Psoas muscle (tissue), 8 donors: ENCODE measurements around the gene UGT1A10. TPM values are rescaled to one million over a fixed set of nuclear protein-coding genes. Genes with fewer than 3 reads are reported as not detected.

ENCODE experiments used
- ATAC-seq, 4 donors: fragments of 200-7000 bp; cut with Tn5 transposase; one replicate each; pipeline ENCODE4 v1.9.1; 2020; ENCODE audit warnings: moderate library complexity in 3 of 4, mild to moderate bottlenecking in 2 of 4
- DNase-seq, 2 donors: peaks; one replicate each; pipeline ENCODE4 v3.0.0-alpha.2; 2020
- H3K27ac ChIP-seq: fragments of 200-600 bp; one replicate; pipeline ENCODE4 v1.8.0; 2022
- H3K27me3 ChIP-seq, 3 donors: fragments of 200-600 bp in 1 of 3; one replicate each; pipeline versions ENCODE4 v1.6.1 to v1.8.0; 2013 to 2022; ENCODE audit warnings: low read length in 2 of 3, mild to moderate bottlenecking in 2 of 3, moderate library complexity in 1 of 3; ENCODE audit not compliant: insufficient read depth in 3 of 3
- H3K36me3 ChIP-seq, 2 donors: fragments of 200-600 bp in 1 of 2; one replicate each; pipeline versions ENCODE4 v1.6.1 to v1.8.0; 2013 to 2022; ENCODE audit warnings: low read depth in 1 of 2, mild to moderate bottlenecking in 1 of 2, moderate library complexity in 1 of 2; ENCODE audit not compliant: insufficient read depth in 1 of 2
- H3K4me1 ChIP-seq: fragments of 200-600 bp; one replicate; pipeline ENCODE4 v1.8.0; 2022
- H3K4me3 ChIP-seq: fragments of 200-600 bp; one replicate; pipeline ENCODE4 v1.8.0; 2022; ENCODE audit warnings: mild to moderate bottlenecking
- H3K9me3 ChIP-seq: fragments of 200-600 bp; one replicate; pipeline ENCODE4 v1.8.0; 2022
- WGBS, 3 donors: extraction: QIAGEN DNeasy Blood & Tissue Kit; methylation state at CpG; one replicate each; pipeline versions ENCODE4 v1.1.6 to v1.1.7; 2013; 5-methylcytosine and 5-hydroxymethylcytosine counted together
- intact Hi-C, 2 donors: fragments of 100-400 bp; cut with DNase I; formaldehyde crosslinking; loops; one replicate each; pipeline versions ENCODE4 v1.11.0 to v1.14.2; 2022
- polyA plus RNA-seq, 3 donors: library from polyadenylated mRNA; stranded (reverse); fragments of 200-250 nt; gene quantifications; one replicate each; pipeline ENCODE4 v1.2.3, GENCODE V29; 2013
- total RNA-seq, 4 donors: library from RNA; stranded (reverse); fragmentation: NEBNext Ultra II Directional in 2 of 4; extraction: Animal tissue kit (Norgen Biotek cat#: 25700) in 2 of 4; gene quantifications; one replicate each; pipeline versions ENCODE4 v1.2.1 to v1.2.4, GENCODE V29; 2021 to 2023
- TF ChIP-seq, protein P1 (sequence below): fragments of 200-600 bp; IDR thresholded peaks from one replicate; pipeline ENCODE4 v1.8.0; 2022; ENCODE audit warnings: antibody characterized with exemption
- donor health status: healthy with polysubstance abuse.
- donor health status: DM: no; HTN: no; CAD: no; lungs with moderate emphysema.
- donor health status: Bipolar disorder and iron deficiency.
- donor health status: healthy.
- donor health status: DM: yes; HTN: yes; CAD: no.
- donor health status: DM: no; HTN: no; CAD: no.
- donor health status: DM: no; HTN: no; CAD: no.
- donor health status: DM: yes; HTN: yes; CAD: no.

The UGT1A10 gene
- total and polyA plus RNA-seq, 7 donors, result 0.03 TPM; not detected in 6

DNA sequence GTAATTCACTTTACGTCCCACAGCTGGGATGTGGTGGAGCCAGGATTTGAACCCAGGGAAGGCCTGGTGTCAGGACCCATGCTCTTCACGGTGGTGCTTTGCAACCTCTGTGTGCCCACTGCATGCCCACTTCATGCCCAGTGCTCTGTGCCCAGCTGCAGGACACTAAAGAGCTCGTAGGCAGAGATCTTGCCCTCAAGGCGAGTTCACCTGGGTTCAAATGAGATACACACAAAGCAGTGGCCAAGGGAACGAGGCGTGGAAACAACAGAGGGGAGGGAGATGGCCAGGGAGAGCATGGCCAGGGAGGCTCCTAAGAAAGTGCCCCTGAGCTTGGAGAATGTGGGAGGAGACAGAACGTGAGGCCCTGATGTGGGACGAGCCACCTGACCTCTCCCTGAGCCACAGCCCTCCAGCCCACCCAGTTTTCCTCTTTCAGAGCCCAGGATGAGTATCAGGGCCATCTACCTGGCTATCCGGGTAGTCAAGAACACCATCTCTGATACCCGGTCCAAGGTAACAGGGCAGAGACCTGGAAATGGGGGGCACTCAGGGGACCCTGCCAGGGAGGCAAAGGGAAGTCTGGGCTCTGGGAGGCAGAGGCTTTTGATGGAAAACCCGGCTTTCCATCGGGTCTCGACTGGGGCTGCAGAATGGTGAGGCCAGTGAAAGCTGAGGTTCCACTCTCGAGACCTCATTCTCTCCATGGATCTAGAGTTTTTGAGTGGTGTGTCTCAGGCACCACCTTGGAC lies 162.3 kb downstream of the UGT1A10 start:
- DNase-seq (no peak), ATAC-seq (no peak)
- intact Hi-C loops, result no loop called here
- Histone ChIP-seq H3K36me3 (no peaks in the 10 kb centered on the region), H3K9me3 (no peaks in the 10 kb centered on the region), H3K4me3 (no peak overlapping the region), H3K27ac (no peak overlapping the region), H3K27me3 (no peaks in the 10 kb centered on the region), H3K4me1 (no peaks in the 10 kb centered on the region)
- TF ChIP-seq, protein P1, sequence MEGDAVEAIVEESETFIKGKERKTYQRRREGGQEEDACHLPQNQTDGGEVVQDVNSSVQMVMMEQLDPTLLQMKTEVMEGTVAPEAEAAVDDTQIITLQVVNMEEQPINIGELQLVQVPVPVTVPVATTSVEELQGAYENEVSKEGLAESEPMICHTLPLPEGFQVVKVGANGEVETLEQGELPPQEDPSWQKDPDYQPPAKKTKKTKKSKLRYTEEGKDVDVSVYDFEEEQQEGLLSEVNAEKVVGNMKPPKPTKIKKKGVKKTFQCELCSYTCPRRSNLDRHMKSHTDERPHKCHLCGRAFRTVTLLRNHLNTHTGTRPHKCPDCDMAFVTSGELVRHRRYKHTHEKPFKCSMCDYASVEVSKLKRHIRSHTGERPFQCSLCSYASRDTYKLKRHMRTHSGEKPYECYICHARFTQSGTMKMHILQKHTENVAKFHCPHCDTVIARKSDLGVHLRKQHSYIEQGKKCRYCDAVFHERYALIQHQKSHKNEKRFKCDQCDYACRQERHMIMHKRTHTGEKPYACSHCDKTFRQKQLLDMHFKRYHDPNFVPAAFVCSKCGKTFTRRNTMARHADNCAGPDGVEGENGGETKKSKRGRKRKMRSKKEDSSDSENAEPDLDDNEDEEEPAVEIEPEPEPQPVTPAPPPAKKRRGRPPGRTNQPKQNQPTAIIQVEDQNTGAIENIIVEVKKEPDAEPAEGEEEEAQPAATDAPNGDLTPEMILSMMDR, result no peak
- 76 to 79% (median 77%) methylated on average over 14 of the region's 14 CpGs for WGBS, 3 donors

DNA sequence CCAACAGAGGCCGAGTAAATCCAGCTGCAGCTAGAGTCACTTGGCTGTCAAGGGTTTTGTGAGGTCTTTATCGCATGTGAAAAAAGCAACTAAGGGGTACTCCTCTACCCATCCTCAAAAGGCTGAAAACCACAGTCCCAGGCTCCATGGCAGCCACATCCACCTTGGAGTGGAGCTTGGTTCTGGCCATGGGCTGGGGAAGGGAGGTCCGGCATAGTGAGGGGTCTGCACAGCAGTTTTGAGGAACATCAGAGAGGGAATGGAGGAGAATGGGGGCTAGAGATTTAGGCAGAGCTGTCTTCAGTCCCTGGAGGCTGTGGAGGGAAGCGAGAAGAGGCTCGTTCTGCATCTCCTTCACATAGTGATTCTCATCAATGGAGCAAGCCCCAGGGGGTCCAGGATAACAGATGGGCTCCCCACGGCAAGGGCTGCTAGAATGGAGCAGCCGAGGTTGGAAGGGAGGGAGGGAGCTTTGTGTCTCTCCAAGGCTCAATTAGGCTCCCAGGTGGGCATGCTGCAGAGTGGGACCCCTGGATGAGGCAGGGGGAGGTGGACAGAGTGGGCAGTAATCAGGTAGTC lies 162.9 kb downstream of the UGT1A10 start:
- Histone ChIP-seq H3K9me3 (no peaks in the 10 kb centered on the region), H3K4me1 (no peaks in the 10 kb centered on the region), H3K36me3 (no peaks in the 10 kb centered on the region), H3K4me3 (no peak overlapping the region), H3K27ac (no peak overlapping the region), H3K27me3 (no peaks in the 10 kb centered on the region)
- no peak for DNase-seq
- intact Hi-C loops, result no loop called here
- 57 to 60% (median 57%) methylated on average over 7 of the region's 7 CpGs for WGBS, 3 donors
- TF ChIP-seq, protein P1, result no peak
- no peak for ATAC-seq

DNA sequence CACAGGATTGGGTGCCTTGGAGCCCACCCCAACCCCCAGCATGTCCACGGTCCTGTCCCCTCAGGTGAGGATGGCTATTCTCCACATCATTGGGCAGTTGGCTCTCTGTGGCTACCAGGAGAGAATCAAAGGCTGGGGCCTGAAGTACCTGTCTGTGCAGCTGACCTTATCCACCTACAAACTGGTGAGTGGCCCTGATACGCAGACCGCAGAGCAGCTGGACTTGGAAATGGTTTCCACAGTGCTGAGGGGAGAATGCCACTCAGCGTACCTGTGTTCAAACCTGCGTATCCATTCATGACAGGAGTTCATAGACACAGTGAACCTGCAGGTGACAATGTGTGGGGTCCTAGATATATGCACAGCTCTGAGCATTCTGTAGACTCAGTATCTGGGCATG lies 163.5 kb downstream of the UGT1A10 start:
- 51 to 83% (median 51%) methylated on average over 5 of the region's 5 CpGs for WGBS, 3 donors
- Histone ChIP-seq H3K4me3 (no peak overlapping the region), H3K4me1 (no peaks in the 10 kb centered on the region), H3K27ac (no peak overlapping the region), H3K36me3 (no peaks in the 10 kb centered on the region), H3K27me3 (no peaks in the 10 kb centered on the region), H3K9me3 (no peaks in the 10 kb centered on the region)
- intact Hi-C loops, result no loop called here
- DNase-seq, result no peak
- no peak for ATAC-seq
- TF ChIP-seq, protein P1, result no peak

DNA sequence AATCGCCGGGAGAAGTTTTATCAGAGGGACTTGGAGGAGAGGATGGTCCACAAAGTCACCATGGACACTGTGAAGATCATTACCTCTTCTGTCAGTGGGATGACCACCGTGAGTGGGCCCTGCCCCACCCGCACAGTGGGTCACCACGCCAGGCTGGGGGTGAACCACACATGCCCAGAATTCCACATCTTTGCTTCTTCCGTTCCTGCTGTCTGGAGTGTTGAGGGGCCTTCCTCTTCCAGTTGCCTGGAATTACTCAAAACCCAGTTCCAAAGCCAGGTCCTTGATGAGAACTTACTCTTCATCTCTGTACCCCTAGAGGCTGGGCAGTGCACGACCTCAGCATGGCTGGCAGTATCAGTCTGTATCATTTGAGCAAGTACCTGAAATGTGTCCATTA lies 164.0 kb downstream of the UGT1A10 start:
- ATAC-seq (no peak), DNase-seq (no peak)
- H3K4me3 ChIP-seq, result no peak overlapping the region
- TF ChIP-seq, protein P1, result no peak
- H3K4me1 ChIP-seq, result no peaks in the 10 kb centered on the region
- H3K36me3 ChIP-seq, result no peaks in the 10 kb centered on the region
- H3K27me3 ChIP-seq, result no peaks in the 10 kb centered on the region
- H3K27ac ChIP-seq, result no peak overlapping the region
- H3K9me3 ChIP-seq, result no peaks in the 10 kb centered on the region
- intact Hi-C loops, result no loop called here
- WGBS, 3 donors, result 74 to 78% (median 75%) methylated on average over 7 of the region's 7 CpGs
